IMR-90 (cell line): Measurements from ENCODE around the gene NPAS3. TPM values are rescaled to one million over a fixed set of nuclear protein-coding genes. Genes with fewer than 3 reads are reported as not detected.

ENCODE experiments used
- ATAC-seq: fragments of 200-7000 bp; cut with Tn5 transposase; 2 replicates; pipeline ENCODE4 v1.9.1; 2020; ENCODE audit warnings: low read depth, mild to moderate bottlenecking, moderate library complexity
- BruUV-seq: library from RNA; stranded (reverse); fragments of 400-500 nt; replicated peaks from 2 replicates; lab custom pipeline; 2021; lab: Mats Ljungman, UMichigan
- CTCF ChIA-PET: fragments of 300-600 bp; formaldehyde crosslinking; extraction: SDS; loops from one replicate; lab custom pipeline; 2021; ENCODE audit warnings: antibody characterized with exemption; lab: Yijun Ruan, JAX
- POLR2A ChIA-PET: fragments of 300-600 bp; sonication (Branson Sonifier 250); formaldehyde crosslinking; loops from one replicate; lab custom pipeline; 2022; ENCODE audit warnings: antibody characterized with exemption; ENCODE audit not compliant: unreplicated experiment; lab: Charles Lee
- DNase-seq: peaks from one replicate; pipeline ENCODE4 v3.0.0; 2013
- H2AFZ ChIP-seq: replicated peaks from 2 replicates; pipeline ENCODE3; 2013; ENCODE audit warnings: low read length, mild to moderate bottlenecking; ENCODE audit not compliant: poor library complexity
- H2AK5ac ChIP-seq: 2 replicates; pipeline ENCODE4 v1.6.1; 2013; ENCODE audit warnings: low read depth, low read length, inconsistent platforms
- H2AK9ac ChIP-seq: replicated peaks from 2 replicates; pipeline ENCODE3; 2013; ENCODE audit warnings: mild to moderate bottlenecking, low read depth, low read length, moderate library complexity; ENCODE audit not compliant: poor library complexity
- H2BK120ac ChIP-seq: 2 replicates; pipeline ENCODE4 v1.6.1; 2013; ENCODE audit warnings: low read depth, low read length, inconsistent platforms
- H2BK15ac ChIP-seq: 3 replicates; pipeline ENCODE4 v1.6.1; 2013; ENCODE audit warnings: low read depth, low read length, inconsistent platforms
- H2BK20ac ChIP-seq: 2 replicates; pipeline ENCODE4 v1.6.1; 2013; ENCODE audit warnings: low read depth, mild to moderate bottlenecking, inconsistent platforms, low read length, moderate library complexity
- H2BK5ac ChIP-seq: 2 replicates; pipeline ENCODE4 v1.6.1; 2013; ENCODE audit warnings: mild to moderate bottlenecking, low read depth, low read length, inconsistent platforms; ENCODE audit not compliant: poor library complexity, severe bottlenecking
- H3K14ac ChIP-seq: replicated peaks from 2 replicates; pipeline ENCODE4 v1.6.1; 2013; ENCODE audit warnings: low read depth, low read length, inconsistent platforms
- H3K18ac ChIP-seq: 2 replicates; pipeline ENCODE4 v1.6.1; 2013; ENCODE audit warnings: low read depth, low read length, control low read depth
- H3K23ac ChIP-seq: 2 replicates; pipeline ENCODE4 v1.6.1; 2013; ENCODE audit warnings: low read depth, low read length, inconsistent platforms
- H3K27ac ChIP-seq: 2 replicates; pipeline ENCODE4 v1.5.1; 2013; ENCODE audit warnings: mild to moderate bottlenecking, control low read depth, low read length; ENCODE audit not compliant: insufficient read depth
- H3K27me3 ChIP-seq: 2 replicates; pipeline ENCODE4 v1.6.1; 2013; ENCODE audit warnings: low read length; ENCODE audit not compliant: control insufficient read depth, insufficient read depth
- H3K36me3 ChIP-seq: 2 replicates; pipeline ENCODE4 v1.6.1; 2013; ENCODE audit warnings: low read length, mixed read lengths; ENCODE audit not compliant: control insufficient read depth, insufficient read depth
- H3K4ac ChIP-seq: 2 replicates; pipeline ENCODE4 v1.6.1; 2013; ENCODE audit warnings: low read depth, low read length, inconsistent platforms
- H3K4me1 ChIP-seq: 2 replicates; pipeline ENCODE4 v1.6.1; 2013; ENCODE audit warnings: low read length, mixed read lengths; ENCODE audit not compliant: control insufficient read depth, insufficient read depth
- H3K4me2 ChIP-seq: 2 replicates; pipeline ENCODE4 v1.6.1; 2013; ENCODE audit warnings: low read depth, mild to moderate bottlenecking, control low read depth, low read length, moderate library complexity
- H3K4me3 ChIP-seq: 2 replicates; pipeline ENCODE4 v1.5.1; 2013; ENCODE audit warnings: low read depth, mild to moderate bottlenecking, control low read depth, low read length, moderate library complexity; ENCODE audit not compliant: insufficient read depth
- H3K56ac ChIP-seq: 2 replicates; pipeline ENCODE4 v1.6.1; 2013; ENCODE audit warnings: low read length, inconsistent platforms; ENCODE audit not compliant: insufficient read depth; ENCODE audit errors: extremely low read depth
- H3K79me1 ChIP-seq, 2 experiments: 2 replicates each; pipeline ENCODE4 v1.6.1; 2013; ENCODE audit warnings: low read length in 2 of 2, inconsistent platforms in 1 of 2, low read depth in 1 of 2
- H3K9ac ChIP-seq: 2 replicates; pipeline ENCODE4 v1.6.1; 2013; ENCODE audit warnings: low read depth, low read length, control low read depth
- H3K9me1 ChIP-seq: 2 replicates; pipeline ENCODE4 v1.6.1; 2013; ENCODE audit warnings: low read length, inconsistent platforms; ENCODE audit not compliant: insufficient read depth
- H3K9me3 ChIP-seq: 2 replicates; pipeline ENCODE4 v1.6.1; 2013; ENCODE audit warnings: low read length; ENCODE audit not compliant: control insufficient read depth, insufficient read depth
- H4K20me1 ChIP-seq: 2 replicates; pipeline ENCODE4 v1.6.1; 2013; ENCODE audit warnings: low read length, inconsistent platforms; ENCODE audit not compliant: insufficient read depth
- H4K5ac ChIP-seq: 2 replicates; pipeline ENCODE4 v1.6.1; 2013; ENCODE audit warnings: mild to moderate bottlenecking, low read depth, low read length, control low read depth
- H4K8ac ChIP-seq, 2 experiments: 2 replicates each; pipeline ENCODE4 v1.6.1; 2013; ENCODE audit warnings: low read depth in 2 of 2, low read length in 2 of 2, control low read depth in 1 of 2, inconsistent platforms in 1 of 2
- H4K91ac ChIP-seq: 2 replicates; pipeline ENCODE4 v1.6.1; 2013; ENCODE audit warnings: low read depth, low read length, inconsistent platforms; ENCODE audit not compliant: insufficient read depth
- CTCF ChIP-seq: conservative IDR thresholded peaks from 2 replicates; pipeline ENCODE4 v1.5.1; 2012; ENCODE audit warnings: mild to moderate bottlenecking, low read depth, low read length, improper control_type of control experiment
- ELK1 ChIP-seq: fragments of 150-350 bp; IDR thresholded peaks from 2 replicates; pipeline ENCODE4 v1.6.1; 2016; ENCODE audit warnings: low read depth, mild to moderate bottlenecking, low read length, moderate library complexity, borderline replicate concordance
- FOS ChIP-seq: fragments of 150-350 bp; IDR thresholded peaks from 2 replicates; pipeline ENCODE4 v1.6.1; 2016; ENCODE audit warnings: low read depth, low read length
- MAFK ChIP-seq: IDR thresholded peaks from 2 replicates; pipeline ENCODE4 v1.6.1; 2012; ENCODE audit warnings: low read depth, low read length, improper control_type of control experiment
- MAZ ChIP-seq: IDR thresholded peaks from 2 replicates; pipeline ENCODE4 v1.6.1; 2012; ENCODE audit warnings: low read depth, mild to moderate bottlenecking, low read length, improper control_type of control experiment, moderate library complexity, borderline replicate concordance
- MXI1 ChIP-seq: IDR thresholded peaks from 2 replicates; pipeline ENCODE4 v1.6.1; 2012; ENCODE audit warnings: low read depth, mild to moderate bottlenecking, low read length, moderate library complexity, borderline replicate concordance
- NFE2L2 ChIP-seq: fragments of 150-350 bp; IDR thresholded peaks from 2 replicates; pipeline ENCODE4 v1.6.1; 2016; ENCODE audit warnings: low read depth, mild to moderate bottlenecking, low read length
- POLR2A ChIP-seq: IDR thresholded peaks from 2 replicates; pipeline ENCODE4 v1.6.1; 2012; ENCODE audit warnings: mild to moderate bottlenecking, low read depth, low read length
- RCOR1 ChIP-seq: IDR thresholded peaks from 2 replicates; pipeline ENCODE4 v1.6.1; 2012; ENCODE audit warnings: mild to moderate bottlenecking, low read length, improper control_type of control experiment; ENCODE audit not compliant: insufficient replicate concordance
- RFX5 ChIP-seq: IDR thresholded peaks from 2 replicates; pipeline ENCODE4 v1.8.0; 2012; ENCODE audit warnings: low read depth, mild to moderate bottlenecking, low read length, moderate library complexity
- WGBS, 2 experiments: methylation state at CpG; one replicate each; pipeline versions ENCODE4 v1.1.5 to v1.1.7; 2013; ENCODE audit warnings: missing lambda C conversion rate in 2 of 2; ENCODE audit not compliant: insufficient read length in 1 of 2; ENCODE audit errors: extremely low coverage in 2 of 2; 5-methylcytosine and 5-hydroxymethylcytosine counted together
- dilution Hi-C: fragments of 300-500 bp; cut with HindIII; formaldehyde crosslinking; loops from one replicate; pipeline ENCODE4 v1.14.3; 2018; ENCODE audit warnings: low sequenced_read_pairs; ENCODE audit not compliant: unreplicated experiment
- in situ Hi-C: fragments of 300-500 bp; cut with MboI; formaldehyde crosslinking; loops from 3 replicates; pipeline ENCODE4 v1.14.3; 2019; ENCODE audit warnings: low sequenced_read_pairs, inconsistent platforms, mixed read lengths
- intact Hi-C: fragments of 100-400 bp; cut with micrococcal nuclease; formaldehyde crosslinking; loops from 2 replicates; pipeline ENCODE4 v1.10.0; 2022
- polyA plus RNA-seq, 3 experiments: library from polyadenylated mRNA; depleted of rRNA; stranded (reverse); fragments of >200 nt; gene quantifications; 2 replicates each; pipeline ENCODE4 v1.2.3, GENCODE V29; 2012; ENCODE audit warnings: low replicate concordance in 1 of 3
- total RNA-seq: library from RNA; depleted of rRNA; stranded (reverse); fragments of >200 nt; gene quantifications from 2 replicates; pipeline ENCODE4 v1.2.3, GENCODE V29; 2012

The NPAS3 gene
- total and polyA plus RNA-seq, 2 of the 4 experiments (the other 2 are of a cell fraction), result not detected

DNA sequence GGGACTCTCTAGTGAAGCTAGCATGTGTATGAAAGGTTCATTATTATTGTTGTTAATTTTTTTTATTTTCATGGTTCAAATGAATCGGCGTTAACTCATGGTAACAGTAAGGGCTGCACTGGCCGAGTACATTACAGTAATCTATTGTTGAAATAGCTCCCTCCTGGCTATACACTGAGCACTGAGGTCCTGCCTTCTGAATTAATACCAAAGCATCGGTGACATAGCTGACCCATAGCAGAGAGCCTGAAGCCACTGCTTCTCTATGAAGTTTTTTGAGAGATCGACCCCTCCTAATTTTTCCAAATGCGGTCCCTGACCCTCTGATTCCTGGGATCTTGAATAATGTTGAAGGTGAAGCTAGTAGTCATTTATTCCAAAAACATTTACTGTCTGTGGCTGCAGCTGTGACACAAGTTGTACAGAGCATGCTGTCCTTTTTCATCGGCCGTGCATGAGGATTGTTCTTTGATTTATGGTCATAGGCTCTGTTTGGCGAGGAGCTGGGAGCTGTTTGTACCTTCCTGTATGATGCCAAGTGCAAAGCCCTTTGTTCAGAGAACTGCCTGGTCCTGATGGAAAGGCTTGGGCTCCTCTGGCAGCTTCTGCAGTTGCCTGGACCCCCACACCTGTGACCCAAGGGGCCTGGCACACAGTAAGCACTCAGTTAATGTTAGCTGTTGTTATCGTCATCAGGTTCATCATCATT, 525.7 kb downstream of the NPAS3 start:
- no peaks in the 10 kb centered on the region for H3K27me3 ChIP-seq
- POLR2A ChIA-PET, result no interaction called here
- intact Hi-C loops (no loop called here), in situ Hi-C loops (no loop called here), dilution Hi-C loops (no loop called here)
- H4K20me1 ChIP-seq, result no peaks in the 10 kb centered on the region
- no peak overlapping the region for H3K14ac ChIP-seq
- ATAC-seq, result no peak
- H3K27ac ChIP-seq, result no peak overlapping the region
- no peak overlapping the region for H2AK9ac ChIP-seq
- no CpG with 5 or more reads among the region's 10 CpGs for WGBS, 2 experiments
- no peaks in the 10 kb centered on the region for H3K79me1 ChIP-seq
- H2BK5ac ChIP-seq, result no peak overlapping the region
- TF ChIP-seq MAZ, result no peak
- no peak for TF ChIP-seq RFX5
- no peak for TF ChIP-seq NFE2L2
- no peak for TF ChIP-seq CTCF
- TF ChIP-seq MAFK, result no peak
- no peak for TF ChIP-seq FOS
- no peak for TF ChIP-seq ELK1
- TF ChIP-seq RCOR1, result no peak
- TF ChIP-seq MXI1, result no peak
- no peak for TF ChIP-seq POLR2A
- H3K4ac ChIP-seq, result no peak overlapping the region
- H3K18ac ChIP-seq, result no peak overlapping the region
- H4K5ac ChIP-seq, result no peak overlapping the region
- no peaks in the 10 kb centered on the region for H3K9me1 ChIP-seq
- H3K9me3 ChIP-seq, result no peaks in the 10 kb centered on the region
- no peak overlapping the region for H2BK20ac ChIP-seq
- H3K4me3 ChIP-seq, result no peak overlapping the region
- H2BK15ac ChIP-seq, result no peak overlapping the region
- CTCF ChIA-PET, result no interaction called here
- DNase-seq, result no peak
- no peak overlapping the region for H4K8ac ChIP-seq
- H3K4me2 ChIP-seq, result no peak overlapping the region
- H2AFZ ChIP-seq, result no peak overlapping the region
- H3K56ac ChIP-seq, result no peak overlapping the region
- H3K4me1 ChIP-seq, result no peaks in the 10 kb centered on the region
- no peak overlapping the region for H2AK5ac ChIP-seq
- H4K91ac ChIP-seq, result no peak overlapping the region
- no TSS peak for BruUV-seq
- no peak overlapping the region for H3K23ac ChIP-seq
- H3K36me3 ChIP-seq, result no peaks in the 10 kb centered on the region
- H3K9ac ChIP-seq, result no peak overlapping the region
- no peak overlapping the region for H2BK120ac ChIP-seq
